Measurements from ENCODE around the gene TULP3.

Gene TULP3

DNA sequence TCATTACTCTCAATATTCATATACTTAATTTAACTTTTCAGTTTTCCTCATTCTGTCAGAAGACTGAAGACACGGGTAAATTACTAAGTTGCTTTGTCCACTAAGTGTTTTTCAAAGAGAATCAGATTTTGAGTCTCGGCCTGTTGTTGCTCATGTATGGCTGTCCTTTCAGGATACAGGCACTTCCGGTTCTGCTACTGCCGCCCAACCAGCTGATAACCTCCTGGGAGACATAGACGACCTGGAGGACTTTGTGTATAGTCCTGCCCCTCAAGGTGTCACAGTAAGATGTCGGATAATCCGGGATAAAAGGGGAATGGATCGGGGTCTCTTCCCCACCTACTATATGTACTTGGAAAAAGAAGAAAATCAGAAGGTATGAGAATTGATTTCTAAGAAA, 40.2 kb downstream of the TULP3 start:
- DNase-seq, result no peak

DNA sequence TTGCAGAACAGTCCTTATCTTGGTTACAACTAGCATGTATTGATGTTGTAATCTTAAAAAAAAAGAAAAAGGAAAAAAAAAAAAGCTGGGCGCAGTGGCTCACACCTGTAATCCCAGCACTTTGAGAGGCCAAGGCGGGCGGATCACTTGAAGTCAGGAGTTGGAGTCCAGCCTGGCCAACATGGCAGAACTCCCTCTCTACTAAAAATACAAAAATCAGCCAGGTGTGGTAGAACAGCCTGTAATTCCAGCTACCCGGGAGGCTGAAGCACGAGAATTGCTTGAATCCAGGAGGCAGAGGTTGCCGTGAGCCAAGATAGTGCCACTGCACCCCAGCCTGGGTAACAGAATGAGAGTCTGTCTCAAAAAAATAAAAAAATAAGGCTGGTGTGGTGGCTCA, 42.9 kb downstream of the TULP3 start:
- DNase-seq, result no peak

DNA sequence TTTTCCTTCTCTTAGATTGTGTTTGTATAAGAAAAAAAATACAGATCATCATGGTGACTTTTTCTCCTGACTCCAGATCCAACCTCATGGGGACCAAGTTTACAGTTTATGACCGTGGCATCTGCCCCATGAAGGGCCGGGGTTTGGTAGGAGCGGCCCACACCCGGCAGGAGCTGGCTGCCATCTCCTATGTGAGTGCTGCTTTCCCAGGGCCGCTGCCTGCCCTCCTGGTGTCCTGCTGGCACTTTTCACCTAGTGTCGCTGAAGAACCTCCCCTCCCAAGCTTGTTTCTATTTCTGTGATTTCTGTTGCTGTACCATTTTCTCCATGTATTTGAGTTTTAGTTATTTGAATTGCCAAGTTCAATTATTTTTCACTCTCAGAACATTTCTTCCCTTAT, 43.7 kb downstream of the TULP3 start:
- no peak for DNase-seq

DNA sequence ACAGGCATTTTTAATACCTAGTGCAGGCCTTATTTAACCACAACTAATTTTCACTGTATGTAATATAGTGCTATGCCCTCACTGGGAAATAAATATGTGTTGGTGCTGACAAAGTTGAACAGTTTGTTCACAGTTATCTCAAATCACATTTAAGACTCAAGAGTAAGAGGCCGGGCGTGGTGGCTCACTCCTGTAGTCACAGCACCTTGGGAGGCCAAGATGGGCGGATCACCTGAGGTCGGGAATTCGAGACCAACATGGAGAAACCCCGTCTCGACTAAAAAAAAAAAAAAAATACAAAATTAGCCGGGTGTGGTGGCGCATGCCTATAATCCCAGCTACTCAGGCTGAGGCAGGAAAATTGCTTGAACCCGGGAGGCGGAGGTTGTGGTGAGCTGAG, 45.6 kb downstream of the TULP3 start:
- no peak for DNase-seq

DNA sequence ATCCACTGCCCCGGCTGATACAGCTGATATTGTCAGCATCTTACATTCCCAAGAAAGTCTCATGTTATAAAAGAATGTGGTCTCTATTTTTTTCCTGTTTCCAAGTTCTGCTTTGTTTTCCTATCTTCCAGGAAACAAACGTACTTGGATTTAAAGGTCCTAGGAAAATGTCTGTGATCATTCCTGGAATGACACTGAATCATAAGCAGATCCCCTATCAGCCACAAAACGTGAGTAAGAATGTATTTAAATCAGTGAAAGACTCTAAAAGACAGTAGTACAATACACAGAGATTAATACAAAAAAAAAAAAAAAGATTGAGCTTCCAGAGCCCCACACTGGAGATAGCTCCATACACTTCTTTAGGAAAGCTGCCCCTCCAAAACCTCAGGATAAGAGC, 46.8 kb downstream of the TULP3 start:
- DNase-seq, result no peak

DNA sequence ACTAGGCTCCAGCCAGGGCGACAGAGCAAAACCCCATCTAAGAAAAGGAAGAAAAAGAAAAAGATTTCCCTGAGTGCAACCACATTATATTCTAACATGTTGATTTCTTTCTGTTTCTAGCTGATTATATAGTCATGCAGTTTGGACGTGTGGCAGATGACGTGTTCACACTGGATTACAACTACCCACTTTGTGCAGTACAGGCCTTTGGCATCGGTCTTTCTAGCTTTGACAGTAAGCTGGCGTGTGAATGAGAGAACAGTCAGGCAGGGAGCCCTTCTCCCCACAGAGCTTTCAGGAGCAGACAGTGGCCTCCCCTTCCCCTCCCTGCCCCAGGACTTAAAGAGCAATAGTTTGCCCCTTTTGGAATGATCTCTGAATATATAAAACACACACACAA, 48.5 kb downstream of the TULP3 start:
- DNase-seq, result no peak

DNA sequence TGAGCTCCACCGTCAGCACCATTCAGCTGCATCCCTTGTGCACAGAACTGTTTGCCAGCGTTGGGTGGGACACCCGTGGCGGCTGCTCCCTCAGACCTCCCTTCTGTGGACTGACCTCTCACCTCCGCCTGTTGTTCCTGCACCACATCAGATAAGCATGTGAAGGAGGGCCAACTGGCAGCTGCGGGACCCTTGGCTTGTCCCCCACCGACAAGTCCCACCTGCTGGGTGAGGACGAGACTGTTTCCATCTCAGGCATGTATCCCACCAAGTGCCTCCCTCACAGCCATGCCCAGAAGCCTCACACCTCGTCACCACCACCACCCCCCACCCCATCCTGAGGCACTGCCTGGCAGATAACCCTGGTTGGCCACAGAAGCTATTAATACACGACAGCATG, 49.9 kb downstream of the TULP3 start:
- no peak for DNase-seq

DNA sequence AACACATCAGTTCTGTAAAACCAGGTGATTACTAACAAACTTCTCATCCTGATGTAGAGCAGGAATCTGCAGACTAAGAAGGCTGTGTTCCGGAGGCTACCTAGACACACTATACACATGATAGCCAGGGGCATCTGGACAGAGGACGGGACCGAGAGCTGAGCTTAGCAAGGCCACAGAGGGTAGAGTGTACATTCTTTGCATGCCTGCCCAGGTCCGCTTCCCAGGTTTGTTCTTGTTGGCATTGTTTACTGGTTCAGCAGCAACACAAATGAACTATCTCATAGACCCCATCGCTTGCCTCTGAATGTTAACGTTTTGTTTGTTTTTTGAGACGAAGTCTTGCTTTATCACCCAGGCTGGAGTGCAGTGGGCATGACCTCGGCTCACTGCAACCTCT, 50.8 kb downstream of the TULP3 start:
- no peak for DNase-seq

DNA sequence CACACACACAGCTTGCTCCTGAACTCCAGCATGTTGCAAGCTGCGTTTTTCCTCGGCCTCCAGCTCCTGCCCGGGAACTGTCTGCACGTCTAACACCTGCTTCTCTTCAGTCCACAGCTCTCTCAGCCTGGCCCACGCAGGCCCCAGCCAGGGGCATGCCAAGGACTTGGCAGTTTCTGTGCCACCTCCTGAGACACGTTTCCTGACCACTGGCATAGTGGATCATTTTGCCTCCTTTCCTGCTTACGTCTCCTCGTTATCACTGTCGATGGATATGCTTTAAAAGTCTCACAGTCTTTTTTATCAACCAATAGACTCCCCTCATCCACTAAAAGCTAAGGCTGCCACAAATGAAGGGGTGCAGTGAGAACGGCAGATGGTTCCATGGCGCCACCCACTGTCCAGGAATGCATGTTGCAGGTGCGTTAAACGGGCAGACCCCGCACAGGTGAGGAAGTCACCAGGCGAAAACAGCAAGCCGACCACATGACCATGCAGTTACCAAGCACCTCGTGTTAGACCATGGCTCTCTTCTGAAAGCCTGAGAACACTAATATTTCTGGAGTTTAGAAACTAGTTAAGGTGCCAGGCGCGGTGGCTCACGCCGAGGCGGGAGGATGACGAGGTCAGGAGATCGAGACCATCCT, 53.8 kb downstream of the TULP3 start:
- no peak for DNase-seq

DNA sequence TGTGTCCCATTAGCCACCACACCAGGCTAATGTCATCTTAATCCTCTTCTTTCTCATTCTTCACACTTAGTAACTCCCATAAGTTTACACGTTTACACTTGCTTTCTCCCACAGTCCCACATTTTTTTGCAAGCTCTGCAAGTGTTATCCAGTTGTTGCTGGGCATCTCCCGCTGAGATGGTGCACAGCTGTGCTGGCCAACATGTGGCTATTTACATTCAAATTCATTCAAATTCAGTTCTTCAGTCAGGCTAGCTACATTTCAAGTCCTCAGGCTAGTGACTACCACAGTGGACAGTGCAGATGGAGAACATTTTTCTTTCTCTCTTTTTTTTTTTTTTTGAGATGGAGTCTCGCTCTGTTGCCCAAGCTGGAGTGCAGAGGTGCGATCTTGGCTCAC, 58.7 kb downstream of the TULP3 start:
- no peak for DNase-seq

DNA sequence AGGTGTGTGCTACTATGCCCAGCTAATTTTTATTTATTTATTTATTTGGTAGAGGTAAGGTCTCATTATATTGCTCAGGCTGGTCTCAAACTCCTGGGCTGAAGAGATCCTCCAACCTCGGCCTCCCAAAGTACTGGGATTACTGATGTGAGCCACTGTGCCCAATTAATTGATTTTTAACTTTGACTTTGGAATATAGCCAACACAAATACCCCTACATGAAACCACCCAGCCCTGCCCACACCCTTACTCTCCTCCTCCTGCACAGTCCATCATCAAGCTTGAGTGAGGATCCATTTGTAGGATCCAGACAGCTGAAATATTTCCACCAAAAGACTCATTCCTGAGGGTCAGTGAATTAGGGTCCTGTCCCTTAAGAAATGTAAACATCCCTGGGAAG, 65.2 kb downstream of the TULP3 start:
- no peak for DNase-seq

DNA sequence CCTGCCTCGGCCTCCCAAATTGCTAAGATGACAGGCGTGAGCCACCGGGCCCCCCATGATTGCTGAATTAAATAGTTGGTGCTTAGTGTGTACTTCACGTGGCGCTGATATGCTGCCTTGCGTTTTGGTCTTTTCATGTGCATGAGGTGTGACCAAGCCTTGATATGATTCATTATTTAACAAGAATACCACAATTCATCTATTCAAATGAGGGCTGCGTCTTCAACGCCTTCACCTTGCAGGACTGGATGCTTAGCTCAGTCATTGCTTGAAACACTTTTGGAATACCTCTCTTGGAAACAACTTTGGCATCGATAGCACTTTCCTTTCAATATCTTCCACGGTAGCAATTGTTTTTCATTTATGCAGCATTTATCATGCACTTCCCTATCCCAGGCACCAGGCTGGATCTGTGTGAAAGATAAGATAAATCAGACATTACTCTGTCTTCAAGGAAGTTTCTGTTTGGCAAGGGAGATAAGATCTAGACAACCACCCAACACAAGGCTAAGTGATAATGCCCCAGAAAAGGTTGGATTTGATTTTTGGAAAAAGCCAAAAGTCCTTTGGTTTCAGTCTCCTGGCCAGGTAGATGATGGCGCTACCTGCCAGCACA, 67.2 kb downstream of the TULP3 start:
- no peak for DNase-seq

DNA sequence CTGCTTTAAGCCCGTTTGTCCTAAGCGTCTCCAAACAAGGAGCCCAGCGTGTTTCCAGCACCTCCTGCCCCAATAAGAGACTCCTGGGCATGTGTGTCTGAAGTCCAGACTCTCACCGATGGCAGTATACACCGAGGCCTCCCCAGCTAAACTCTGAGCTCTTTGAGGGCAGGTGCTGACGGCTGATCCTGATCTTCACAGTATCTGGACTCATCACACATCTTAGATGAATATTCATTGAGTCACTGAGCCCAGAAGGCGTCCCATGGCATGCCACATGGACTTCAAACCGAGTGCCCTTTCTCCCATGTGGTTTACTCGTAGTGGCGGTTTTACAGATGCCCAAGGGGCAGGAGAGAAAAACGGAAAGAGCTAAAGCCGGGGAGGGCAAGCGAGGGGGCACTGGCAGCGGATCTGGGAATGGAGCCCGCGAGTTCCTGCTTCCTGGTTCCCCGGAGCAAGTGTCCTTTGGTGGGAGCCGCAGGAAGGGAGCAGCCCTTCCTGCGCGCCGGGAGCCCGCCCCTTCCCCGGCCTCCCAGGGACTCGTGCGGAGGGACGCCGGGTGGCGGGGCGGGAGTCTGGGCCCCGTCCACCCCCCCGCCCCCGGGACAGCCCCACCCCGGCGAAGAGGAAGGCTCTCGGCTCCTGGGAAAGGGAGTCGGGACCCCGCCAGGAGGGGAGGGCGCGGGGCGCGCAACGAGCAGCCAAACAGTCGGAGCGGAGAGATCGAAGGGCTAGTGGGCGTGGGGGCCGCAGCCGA, 67.9 kb downstream of the TULP3 start:
- DNase-seq, result no peak

DNA sequence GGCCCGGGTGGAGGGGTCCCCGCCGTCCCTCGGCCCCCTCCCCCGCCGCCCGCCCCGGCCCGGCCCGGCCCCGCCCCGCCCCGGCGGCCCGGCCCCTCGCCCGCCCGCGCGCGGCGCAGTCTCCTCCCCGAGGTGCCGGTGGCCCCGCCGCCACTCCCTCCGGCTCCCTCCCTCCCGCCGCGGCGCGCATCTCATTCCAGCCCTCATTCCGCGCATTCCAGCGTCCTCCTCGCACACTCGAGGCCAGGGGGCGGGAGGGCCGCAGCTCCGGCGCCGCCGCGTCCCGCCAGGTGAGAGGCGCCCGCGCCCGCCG, 68.5 kb downstream of the TULP3 start, which contains the start of gene TEAD4:
Gene TEAD4, plus strand, starts transcription at position 206 of the 313 bp plus-strand sequence.
- DNase-seq, result no peak

DNA sequence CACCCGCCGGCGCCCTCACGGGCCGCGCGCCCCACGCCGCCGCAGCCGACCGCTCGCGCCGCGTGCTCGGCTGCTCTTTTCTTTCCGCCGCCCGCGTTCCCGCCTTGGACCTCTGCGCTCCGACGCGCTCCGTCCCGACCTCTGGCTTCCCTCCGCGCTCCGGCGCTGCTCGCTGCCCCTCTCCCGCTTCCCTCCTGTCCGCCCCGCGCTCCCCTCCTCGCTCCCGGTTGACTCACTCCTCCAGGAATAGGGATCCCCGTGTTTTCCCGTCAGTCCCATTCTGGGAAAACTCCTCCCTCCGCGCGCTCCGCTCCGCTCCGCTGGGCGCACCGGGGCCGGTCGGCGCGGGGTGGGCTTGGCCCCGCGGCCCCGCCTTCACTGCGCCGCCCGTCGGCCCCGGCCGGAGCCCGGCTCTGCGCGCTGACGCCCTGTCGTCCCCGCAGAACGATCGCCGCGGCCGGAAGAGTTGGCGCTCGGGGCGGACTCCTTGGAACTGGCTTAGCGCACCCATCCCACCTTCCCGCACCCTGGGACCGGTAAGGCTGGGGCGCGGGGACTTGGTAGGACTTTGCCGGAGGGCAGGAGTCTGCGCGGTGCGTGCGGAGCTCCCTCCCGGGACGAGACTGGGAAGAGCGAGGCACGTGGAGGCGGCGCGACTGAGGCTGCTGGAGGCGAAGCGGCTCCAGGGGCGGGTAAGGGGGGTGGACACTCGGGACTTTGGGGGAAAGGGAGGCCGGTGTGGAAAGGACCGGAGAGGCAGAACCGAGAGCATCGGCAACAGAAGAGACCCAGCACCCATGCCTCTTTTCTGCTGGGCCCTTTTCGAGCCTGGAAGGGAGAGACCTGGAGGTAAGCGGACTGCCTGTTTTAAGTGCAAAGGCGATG, 69.1 kb downstream of the TULP3 start:
- no peak for DNase-seq

DNA sequence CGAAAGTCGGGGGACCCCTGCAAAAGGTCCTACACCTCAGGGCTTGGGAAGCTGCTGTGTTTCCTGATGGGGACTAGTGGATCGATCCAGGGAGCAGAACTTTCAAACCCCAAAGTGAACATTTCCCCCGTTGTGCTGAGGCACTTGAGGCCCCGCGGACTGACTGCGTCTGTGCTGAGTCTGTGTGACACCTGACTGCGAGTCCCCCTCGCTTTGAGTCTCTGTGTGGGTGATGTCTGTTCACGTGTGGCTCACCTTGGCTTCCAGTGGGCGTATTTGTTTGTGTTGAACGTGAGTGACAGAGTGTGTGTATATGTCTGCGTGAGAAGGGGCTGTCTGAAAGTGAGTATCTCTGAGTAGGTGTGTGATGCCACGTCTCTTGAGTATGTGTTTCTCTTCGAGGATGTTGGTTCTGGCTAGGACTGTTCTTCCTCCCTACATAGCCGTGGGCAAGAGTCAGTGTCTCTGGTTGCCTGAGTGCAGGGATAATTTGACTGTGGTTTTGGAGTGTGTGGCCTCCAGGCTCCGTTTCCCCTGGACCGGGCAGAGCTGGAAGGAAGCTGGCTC, 69.8 kb downstream of the TULP3 start:
- no peak for DNase-seq

DNA sequence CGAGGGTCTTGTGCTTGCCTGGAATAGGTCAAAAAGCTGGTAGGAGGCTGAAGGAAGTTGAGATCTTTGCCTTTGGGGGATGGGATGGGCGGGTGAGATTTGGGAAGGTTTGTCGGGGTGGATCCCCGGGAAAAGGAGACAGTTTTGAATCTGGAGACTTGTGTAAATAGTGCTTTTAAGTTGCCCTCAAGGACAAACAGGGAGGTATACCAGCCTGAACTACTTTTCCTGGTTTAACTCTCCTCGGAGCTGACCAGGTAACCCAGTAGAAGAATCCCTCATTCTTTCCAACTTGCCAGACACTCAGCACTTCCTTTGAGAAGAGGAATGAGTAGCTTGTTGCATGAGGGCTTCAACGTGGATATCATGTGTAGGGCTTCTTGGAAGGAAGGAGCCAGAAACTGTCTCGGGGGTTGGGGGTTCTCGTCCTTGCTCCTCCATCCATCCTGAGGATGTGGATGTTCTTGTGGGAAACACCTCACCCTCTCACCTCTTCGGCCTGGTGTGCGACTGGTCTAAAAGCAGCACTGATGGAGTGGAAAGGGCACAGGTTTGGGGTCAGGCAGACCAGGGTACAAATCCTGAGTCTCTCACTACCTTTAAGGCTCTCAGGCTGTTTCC, 70.4 kb downstream of the TULP3 start:
- DNase-seq, result no peak

DNA sequence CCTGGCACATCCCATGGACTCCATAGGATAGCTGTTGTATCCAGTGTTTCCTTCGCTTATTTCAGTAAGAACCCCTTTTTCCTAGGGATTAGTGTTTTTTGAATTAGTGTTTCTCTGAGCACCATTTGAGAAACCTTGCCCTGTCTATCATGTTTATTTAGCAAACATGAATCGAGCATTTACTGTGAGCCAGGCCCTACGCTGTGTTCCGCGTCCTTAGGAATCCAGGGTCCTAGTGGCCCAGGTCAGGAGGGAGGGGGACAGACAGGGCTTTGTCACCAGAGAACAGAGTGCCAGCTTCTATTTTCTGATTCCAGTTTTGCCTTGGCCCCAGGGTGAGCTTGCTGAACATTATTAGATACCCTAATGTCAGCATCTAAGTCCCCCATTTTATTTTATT, 71.0 kb downstream of the TULP3 start:
- DNase-seq, result no peak

DNA sequence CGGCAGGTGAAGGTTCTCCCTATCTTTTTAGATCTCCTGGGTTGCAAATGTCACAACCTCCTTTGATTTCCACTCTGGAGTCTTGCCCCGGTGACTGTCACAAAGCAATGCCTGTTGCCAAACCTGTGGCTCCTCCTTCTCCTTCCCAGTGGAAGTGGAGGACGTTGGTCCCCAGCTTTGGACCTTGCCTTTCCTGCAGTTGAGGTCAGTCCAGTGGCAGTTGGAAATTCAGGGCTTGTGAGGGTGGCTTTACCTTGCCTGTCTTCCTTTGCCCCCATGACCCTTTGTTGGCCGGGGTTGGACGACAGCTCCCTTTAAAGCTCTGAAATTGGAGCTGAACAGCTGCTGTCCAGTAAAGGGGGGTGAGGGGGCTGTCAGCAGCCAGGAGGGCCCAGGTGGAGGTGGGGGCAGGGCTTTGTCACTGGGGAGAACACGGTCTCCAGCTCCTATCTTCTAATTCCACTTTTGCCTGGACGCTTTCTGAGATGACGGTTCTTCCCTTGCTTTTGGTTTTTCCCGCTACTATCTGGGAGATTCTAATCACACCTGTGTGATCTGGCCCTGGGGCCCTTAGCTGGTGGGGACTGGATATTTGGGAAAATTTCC, 72.6 kb downstream of the TULP3 start:
- no peak for DNase-seq

DNA sequence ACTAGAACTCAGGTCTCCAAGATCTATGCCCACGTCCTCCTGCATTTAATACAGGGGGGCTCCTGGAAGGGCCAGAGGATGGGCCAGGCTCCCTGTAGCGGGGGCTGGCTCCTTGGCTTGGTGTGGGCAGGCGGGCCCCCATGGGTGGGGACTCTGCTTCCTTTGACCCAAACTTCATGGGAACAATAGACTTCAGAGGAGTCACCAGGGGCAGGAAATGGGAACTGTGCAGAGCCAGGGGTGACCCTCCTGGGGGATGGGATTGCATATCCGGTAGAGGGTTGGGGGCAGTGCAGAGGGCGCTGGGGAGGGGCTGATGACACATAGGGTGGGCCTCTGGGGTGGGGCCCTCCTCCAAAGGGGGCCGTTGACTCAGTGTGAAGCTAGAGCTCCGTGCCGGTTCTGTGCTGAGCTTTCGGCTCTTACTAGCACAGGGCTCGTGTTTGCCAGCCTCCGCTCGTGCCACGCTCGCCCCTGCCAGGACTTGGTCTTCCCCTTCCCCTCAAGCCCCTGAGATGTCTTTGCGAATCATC, 73.1 kb downstream of the TULP3 start:
- no peak for DNase-seq

DNA sequence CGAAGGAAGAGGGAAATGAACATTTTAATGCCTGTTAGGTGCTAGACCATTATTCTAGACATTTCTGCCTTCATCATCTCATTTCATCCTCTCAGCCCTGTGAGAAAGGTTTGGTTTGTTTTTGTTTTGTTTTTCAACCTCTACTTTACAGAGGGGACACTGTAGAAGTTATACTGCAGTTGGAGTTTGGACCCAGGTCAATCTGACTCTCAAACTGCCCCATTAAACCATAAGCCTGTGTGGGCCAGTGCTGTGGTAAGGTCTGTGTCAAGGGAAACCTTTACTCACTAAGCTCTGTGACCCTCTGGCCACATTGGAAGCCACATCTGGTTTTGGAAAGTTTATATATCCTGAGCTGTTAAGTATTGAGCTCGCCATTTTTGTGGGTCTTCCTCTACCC, 77.0 kb downstream of the TULP3 start:
- no peak for DNase-seq

DNA sequence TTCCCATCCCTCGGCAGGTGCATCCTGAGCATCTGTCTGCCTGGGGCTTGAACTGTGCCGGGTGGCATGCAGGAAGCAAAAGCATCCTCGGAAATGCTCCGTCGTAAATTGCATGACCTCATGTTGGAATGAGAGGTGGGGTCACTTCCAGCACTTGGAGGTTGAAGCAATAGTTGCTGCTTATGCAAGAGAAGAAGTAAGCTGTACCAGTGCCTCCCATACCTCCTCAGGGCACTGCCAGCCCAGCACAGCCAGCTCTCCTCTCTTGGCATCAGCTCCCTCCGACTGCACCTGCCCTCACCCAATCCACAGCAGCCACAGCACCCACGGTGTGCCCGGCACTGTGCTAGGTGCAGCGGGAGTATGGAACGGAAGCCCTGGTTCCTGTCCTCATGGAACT, 80.1 kb downstream of the TULP3 start:
- no peak for DNase-seq

All from effector CD8-positive, alpha-beta T cell (primary cell).